Activated CD8-positive, alpha-beta memory T cell treated with anti-CD3 and anti-CD28 coated beads, Interleukin-2, amount 10 ng/mL, durations not matched to agents 7 days and 5 days (primary cell): ENCODE data around the gene TMEM63C. TPM values are rescaled to one million over a fixed set of nuclear protein-coding genes. Genes with fewer than 3 reads are reported as not detected.
"Not testable (repeated sequence)": the region's sequence is repeated elsewhere in the genome, so short reads cannot be mapped to it uniquely, and the experiment has no call there.

ENCODE experiments used
- ATAC-seq: fragments of 150-1000 bp; cut with Tn5 transposase; one replicate; pipeline ENCODE4 v1.10.0; 2021; ENCODE audit warnings: moderate library complexity
- CTCF ChIA-PET: fragments of 350-600 bp; sonication (Branson Sonifier 250); formaldehyde crosslinking; loops from one replicate; lab custom pipeline; 2021; ENCODE audit warnings: antibody characterized with exemption; lab: Charles Lee
- DNase-seq: peaks from one replicate; pipeline ENCODE4 v3.0.0-alpha.2; 2020
- H3K27ac Mint-ChIP-seq: one replicate; pipeline ENCODE4 v1.8.0; 2021; ENCODE audit warnings: mild to moderate bottlenecking, mixed read lengths
- H3K27me3 Mint-ChIP-seq: one replicate; pipeline ENCODE4 v1.8.0; 2021; ENCODE audit warnings: mixed read lengths
- H3K36me3 Mint-ChIP-seq: one replicate; pipeline ENCODE4 v1.8.0; 2021; ENCODE audit warnings: mild to moderate bottlenecking, mixed read lengths
- H3K4me1 Mint-ChIP-seq: one replicate; pipeline ENCODE4 v1.8.0; 2021; ENCODE audit warnings: mixed read lengths
- H3K4me3 Mint-ChIP-seq: one replicate; pipeline ENCODE4 v1.8.0; 2021; ENCODE audit warnings: mild to moderate bottlenecking, moderate library complexity, mixed read lengths
- H3K9me3 Mint-ChIP-seq: one replicate; pipeline ENCODE4 v1.8.0; 2022; ENCODE audit warnings: low read depth, mixed read lengths
- total RNA-seq, 2 experiments: library from RNA; stranded (reverse); gene quantifications; one replicate each; pipeline ENCODE4 v1.2.3, GENCODE V29; 2021

Gene TMEM63C
- total RNA-seq, 2 experiments from 2014 or later, result 0.14 to 0.50 TPM

DNA sequence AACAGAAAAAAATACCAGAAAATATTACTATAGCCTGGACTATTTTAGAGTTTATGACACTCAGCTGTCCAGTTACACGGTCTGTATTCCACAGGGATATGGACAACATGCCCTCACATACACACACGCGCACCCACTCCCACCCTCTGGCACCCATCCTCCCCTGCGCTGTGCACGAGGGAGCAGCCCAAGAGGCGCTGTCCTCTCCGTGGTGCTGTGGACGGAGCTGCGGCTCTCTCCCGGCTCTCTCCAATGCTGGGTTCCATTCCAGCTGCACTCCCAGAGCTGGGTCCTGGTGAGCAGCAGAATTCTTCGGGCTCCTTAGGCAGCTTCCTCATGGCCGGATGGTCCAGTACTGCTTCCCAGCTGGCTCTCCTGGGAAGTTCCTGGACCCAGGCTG, 95.4 kb downstream of the TMEM63C start:
- Mint-ChIP-seq H3K27me3 (peaks cover 10% of the 10 kb centered on the region), H3K4me3 (no peak overlapping the region), H3K27ac (no peak overlapping the region), H3K9me3 (no peaks in the 10 kb centered on the region), H3K36me3 (no peaks in the 10 kb centered on the region), H3K4me1 (no peaks in the 10 kb centered on the region)
- DNase-seq (no peak), ATAC-seq (no peak)
- CTCF ChIA-PET, result interaction anchor here (2.3 kb wide), 1 partner anchor 39 kb away, joined by 8 read pairs; no protein-coding TSS in a partner anchor

DNA sequence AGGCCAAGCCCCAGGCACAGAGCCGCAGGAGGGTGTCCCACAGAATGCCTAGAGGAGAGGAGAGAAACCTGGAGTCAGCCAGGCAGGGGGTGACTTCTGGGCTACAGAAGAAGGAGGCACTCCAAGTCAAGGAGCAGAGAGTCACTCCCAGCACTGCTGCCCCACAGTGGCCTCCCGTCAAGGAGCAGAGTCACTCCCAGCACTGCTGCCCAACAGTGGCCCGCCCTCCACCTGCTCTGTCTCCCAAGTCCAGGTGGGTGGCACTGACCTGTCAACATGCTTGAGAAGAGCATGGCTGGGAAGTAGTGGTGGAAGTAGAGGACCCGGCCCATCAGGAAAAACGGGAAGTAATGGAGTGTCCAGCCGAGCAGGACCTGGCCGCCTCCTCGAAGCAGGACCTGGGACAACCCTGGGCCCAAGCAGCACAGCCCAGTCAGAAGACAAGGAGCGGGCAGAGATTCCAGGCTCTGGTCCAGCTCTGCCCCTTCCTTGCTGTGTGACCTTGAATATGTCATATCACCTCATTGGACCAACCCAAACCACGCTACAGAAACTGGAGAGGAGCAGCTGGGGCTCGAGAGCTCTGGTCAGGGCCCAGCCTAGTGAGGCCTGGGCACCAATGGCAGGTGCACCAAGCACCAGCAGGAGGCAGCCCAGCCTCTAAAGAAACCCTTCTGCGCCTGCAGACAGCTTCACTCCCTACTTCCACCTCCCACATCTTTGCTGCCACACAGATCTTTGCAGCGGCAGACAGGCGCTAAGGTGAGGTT, 97.0 kb downstream of the TMEM63C start:
- no peak overlapping the region for H3K4me3 Mint-ChIP-seq
- DNase-seq (no peak), ATAC-seq (no peak)
- H3K9me3 Mint-ChIP-seq, result no peaks in the 10 kb centered on the region
- H3K4me1 Mint-ChIP-seq, result no peaks in the 10 kb centered on the region
- no peaks in the 10 kb centered on the region for H3K36me3 Mint-ChIP-seq
- H3K27ac Mint-ChIP-seq, result no peak overlapping the region
- no peaks in the 10 kb centered on the region for H3K27me3 Mint-ChIP-seq
- CTCF ChIA-PET, result no interaction called here

DNA sequence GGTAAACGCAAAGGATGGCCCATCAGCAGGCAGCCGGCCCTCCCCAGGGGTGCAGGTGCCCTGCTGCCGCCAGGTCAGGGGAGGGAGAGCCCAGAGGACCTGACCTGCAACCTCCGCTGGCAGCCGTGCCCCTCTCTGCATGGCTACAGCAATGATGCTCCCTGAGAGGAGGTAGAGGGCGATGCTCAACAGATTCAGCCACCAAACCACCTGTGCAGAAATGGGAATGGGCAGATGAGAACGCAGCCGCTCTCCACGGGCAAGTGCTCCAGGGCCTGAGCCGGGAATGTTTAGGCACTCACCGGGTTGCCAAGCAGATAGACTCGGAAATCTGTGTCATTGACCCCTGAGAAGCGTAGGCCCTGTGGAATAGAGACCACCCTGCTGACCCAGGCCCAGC, 98.1 kb downstream of the TMEM63C start:
- Mint-ChIP-seq H3K4me3 (no peak overlapping the region), H3K27me3 (no peaks in the 10 kb centered on the region), H3K36me3 (no peaks in the 10 kb centered on the region), H3K9me3 (no peaks in the 10 kb centered on the region), H3K4me1 (no peaks in the 10 kb centered on the region), H3K27ac (no peak overlapping the region)
- no peak for ATAC-seq
- no peak for DNase-seq
- CTCF ChIA-PET, result interaction anchor here (1.0 to 1.3 kb wide), 2 partner anchors 11 to 36 kb away, joined by 3 read pairs; no protein-coding TSS in a partner anchor

DNA sequence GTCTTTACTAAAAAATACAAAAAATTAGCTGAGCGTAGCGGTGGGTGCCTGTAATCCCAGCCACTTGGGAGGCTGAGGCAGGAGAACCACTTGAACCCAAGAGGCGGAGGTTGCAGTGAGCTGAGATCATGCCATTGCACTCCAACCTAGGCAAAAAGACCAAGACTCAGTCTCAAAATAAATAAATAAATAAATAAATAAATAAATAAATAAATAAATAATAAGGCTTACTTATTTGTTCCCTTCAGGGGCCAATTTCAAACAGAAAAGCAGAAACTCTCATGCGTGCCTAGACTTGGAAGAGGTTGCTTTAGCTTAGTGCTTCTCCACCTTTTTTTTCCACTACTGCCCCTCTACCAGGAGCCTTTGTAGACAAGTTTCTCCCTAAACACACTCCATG, 99.3 kb downstream of the TMEM63C start:
- not testable (repeated sequence) for H3K4me1 Mint-ChIP-seq, H3K4me3 Mint-ChIP-seq, DNase-seq, H3K36me3 Mint-ChIP-seq, H3K27me3 Mint-ChIP-seq, H3K9me3 Mint-ChIP-seq, H3K27ac Mint-ChIP-seq, ATAC-seq
- CTCF ChIA-PET, result interaction anchor here (1.3 kb wide), 1 partner anchor 35 kb away, joined by 3 read pairs; no protein-coding TSS in a partner anchor

DNA sequence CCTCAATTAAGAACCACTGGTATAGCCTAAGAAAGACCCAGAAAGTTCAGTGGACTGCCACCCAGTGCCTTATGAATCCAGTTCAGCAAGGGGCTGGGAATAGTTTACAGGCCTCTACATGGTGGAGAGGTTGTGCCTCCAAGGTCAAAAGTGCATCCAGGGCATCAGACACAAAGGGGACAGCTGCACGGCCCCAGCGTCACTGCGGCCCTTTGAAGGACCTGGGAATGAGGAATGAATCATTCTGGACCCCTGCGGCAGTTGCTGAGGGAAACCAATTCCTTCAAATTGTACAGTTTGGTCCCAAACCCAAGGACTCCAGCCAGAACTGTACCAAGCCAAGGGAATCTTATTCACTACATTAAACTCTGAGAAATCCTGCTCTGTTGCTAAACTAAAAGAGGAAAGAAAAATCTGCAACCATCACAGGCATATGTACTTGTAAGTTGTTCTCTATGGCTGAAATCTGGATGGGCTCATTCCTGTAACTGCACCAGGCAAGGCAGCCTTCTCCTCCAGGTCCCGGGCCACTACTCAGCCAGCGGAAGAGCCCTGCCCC, 100.3 kb downstream of the TMEM63C start:
- Mint-ChIP-seq H3K36me3 (no peaks in the 10 kb centered on the region), H3K9me3 (no peaks in the 10 kb centered on the region), H3K27ac (no peak overlapping the region), H3K27me3 (no peaks in the 10 kb centered on the region), H3K4me3 (no peak overlapping the region), H3K4me1 (no peaks in the 10 kb centered on the region)
- DNase-seq, result no peak
- CTCF ChIA-PET, result interaction anchor here (2.7 kb wide), 1 partner anchor 34 kb away, joined by 9 read pairs; no protein-coding TSS in a partner anchor
- ATAC-seq, result no peak

DNA sequence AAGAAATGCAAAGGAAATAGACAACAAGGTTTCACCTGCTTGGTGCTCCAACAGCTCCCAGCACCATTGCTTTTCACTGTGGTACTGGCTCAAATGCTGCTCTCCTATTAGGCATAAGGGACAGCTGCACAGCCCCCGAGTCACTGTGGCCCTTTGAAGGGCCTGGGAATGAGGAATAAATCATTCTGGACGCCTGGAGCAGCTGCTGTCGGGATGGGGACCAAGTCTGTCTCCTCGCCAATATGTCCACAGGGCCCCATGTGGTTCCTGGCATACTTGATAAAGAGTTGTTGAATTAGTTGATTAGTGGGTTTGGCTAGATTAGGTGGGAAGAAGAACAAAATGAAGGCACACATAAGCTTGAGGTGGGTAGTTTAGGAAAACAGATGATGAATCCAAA, 102.5 kb downstream of the TMEM63C start:
- no peak overlapping the region for H3K4me3 Mint-ChIP-seq
- no peaks in the 10 kb centered on the region for H3K36me3 Mint-ChIP-seq
- no peak overlapping the region for H3K27ac Mint-ChIP-seq
- DNase-seq, result no peak
- H3K4me1 Mint-ChIP-seq, result no peaks in the 10 kb centered on the region
- ATAC-seq, result no peak
- CTCF ChIA-PET, result interaction anchor here (1.6 to 2.7 kb wide), 2 partner anchors 31 to 32 kb away, joined by 3 to 9 read pairs; no protein-coding TSS in a partner anchor
- H3K27me3 Mint-ChIP-seq, result no peaks in the 10 kb centered on the region
- H3K9me3 Mint-ChIP-seq, result no peaks in the 10 kb centered on the region

DNA sequence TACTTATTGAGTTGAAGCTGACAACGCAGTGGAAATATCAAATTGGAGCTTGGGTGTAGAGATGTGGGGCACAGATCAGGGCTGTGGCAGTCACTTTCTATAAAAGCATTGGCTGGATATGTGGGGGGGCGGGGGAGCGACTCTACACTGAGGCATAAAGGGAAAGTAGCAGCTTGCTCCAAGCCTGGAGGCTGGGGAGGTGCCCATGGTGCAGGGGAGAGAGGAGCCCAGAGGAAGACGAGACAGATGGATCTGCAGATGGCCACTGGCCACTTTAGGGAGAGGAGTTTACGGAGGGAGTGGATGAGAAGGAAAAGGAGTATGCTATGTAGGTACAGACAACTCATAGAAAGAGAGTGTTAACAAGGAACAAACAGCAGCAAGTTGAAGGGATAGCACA, 102.9 kb downstream of the TMEM63C start:
- ATAC-seq (no peak), DNase-seq (no peak)
- CTCF ChIA-PET, result interaction anchor here (2.7 kb wide), 1 partner anchor 32 kb away, joined by 9 read pairs; no protein-coding TSS in a partner anchor
- Mint-ChIP-seq H3K36me3 (no peaks in the 10 kb centered on the region), H3K27ac (no peak overlapping the region), H3K4me1 (no peaks in the 10 kb centered on the region), H3K4me3 (no peak overlapping the region), H3K9me3 (no peaks in the 10 kb centered on the region), H3K27me3 (no peaks in the 10 kb centered on the region)

DNA sequence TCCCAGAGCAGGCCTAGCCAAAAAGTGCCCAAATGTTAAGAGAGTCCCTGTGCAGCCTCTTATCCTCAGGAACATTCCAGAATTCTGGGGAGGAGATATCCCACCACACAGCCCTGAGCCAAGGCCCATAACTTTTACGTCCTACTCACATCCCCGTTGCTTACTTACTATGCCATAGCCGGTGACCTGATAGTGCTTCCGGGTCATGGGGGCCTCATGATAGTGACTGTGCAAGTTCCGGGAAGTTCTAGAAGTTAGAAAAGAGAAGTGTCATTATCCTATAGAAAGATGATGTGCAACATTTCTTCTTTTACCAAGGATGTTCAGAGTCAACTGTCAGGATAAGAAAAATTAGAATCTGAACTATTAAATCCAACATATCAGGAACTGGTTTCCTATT, 105.0 kb downstream of the TMEM63C start:
- no peaks in the 10 kb centered on the region for H3K4me1 Mint-ChIP-seq

DNA sequence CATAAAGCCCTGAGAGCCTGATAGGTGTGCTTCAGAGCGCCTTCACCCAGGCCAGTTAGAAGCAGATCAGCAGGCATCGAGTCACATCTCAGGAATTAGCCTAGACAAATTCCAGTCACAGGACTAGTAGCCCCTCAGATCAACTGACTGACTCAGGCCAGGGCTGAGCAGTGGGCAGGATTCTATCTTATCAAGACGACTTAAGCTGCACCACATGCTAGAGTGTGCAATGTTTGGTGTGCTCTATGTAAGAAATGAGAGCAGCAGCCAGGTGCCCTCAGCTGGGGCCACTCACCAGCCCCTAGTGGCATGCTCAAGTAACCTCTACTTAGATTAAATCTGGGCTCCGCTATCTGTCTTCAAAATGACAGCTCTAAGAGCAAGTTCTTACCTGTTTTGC, 109.1 kb downstream of the TMEM63C start:
- Mint-ChIP-seq H3K27ac (no peak overlapping the region), H3K9me3 (no peaks in the 10 kb centered on the region), H3K27me3 (no peaks in the 10 kb centered on the region), H3K4me3 (no peak overlapping the region), H3K4me1 (no peaks in the 10 kb centered on the region), H3K36me3 (no peaks in the 10 kb centered on the region)
- CTCF ChIA-PET, result interaction anchor here (1.0 to 2.2 kb wide), 4 partner anchors 10 to 29 kb away, joined by 3 to 5 read pairs (median 4); no protein-coding TSS in a partner anchor
- ATAC-seq, result no peak
- DNase-seq, result no peak

More for the DNA sequence above, 105.0 kb downstream of the TMEM63C start:
- Mint-ChIP-seq H3K36me3 (no peaks in the 10 kb centered on the region), H3K27me3 (no peaks in the 10 kb centered on the region), H3K27ac (no peak overlapping the region), H3K4me3 (no peak overlapping the region), H3K9me3 (no peaks in the 10 kb centered on the region)
- ATAC-seq (no peak), DNase-seq (no peak)
- CTCF ChIA-PET, result no interaction called here

DNA sequence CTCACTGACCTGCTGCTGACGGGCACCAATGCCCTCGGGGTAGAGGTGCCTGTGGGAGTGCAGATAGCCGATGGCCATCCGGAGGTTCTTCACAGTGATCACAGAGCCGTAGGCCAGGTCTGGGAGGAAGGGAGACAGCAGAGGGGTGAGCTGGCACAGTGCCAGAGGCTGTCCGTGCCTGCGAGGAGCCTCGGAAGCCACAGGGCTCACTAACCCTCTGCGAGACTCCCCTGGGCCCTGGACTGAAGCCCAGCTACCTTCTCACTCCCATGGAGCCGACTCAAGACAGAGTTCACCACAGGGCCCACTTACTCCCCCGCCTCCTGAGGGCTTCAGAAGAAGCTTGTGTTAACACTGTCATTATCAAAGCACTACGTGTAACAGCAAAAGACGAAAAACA, 114.6 kb downstream of the TMEM63C start:
- Mint-ChIP-seq H3K9me3 (no peaks in the 10 kb centered on the region), H3K27me3 (no peaks in the 10 kb centered on the region), H3K36me3 (no peaks in the 10 kb centered on the region), H3K4me3 (no peak overlapping the region), H3K27ac (no peak overlapping the region), H3K4me1 (no peaks in the 10 kb centered on the region)
- no peak for ATAC-seq
- CTCF ChIA-PET, result interaction anchor here (2.0 kb wide), 1 partner anchor 20 kb away, joined by 7 read pairs; no protein-coding TSS in a partner anchor
- DNase-seq, result no peak

DNA sequence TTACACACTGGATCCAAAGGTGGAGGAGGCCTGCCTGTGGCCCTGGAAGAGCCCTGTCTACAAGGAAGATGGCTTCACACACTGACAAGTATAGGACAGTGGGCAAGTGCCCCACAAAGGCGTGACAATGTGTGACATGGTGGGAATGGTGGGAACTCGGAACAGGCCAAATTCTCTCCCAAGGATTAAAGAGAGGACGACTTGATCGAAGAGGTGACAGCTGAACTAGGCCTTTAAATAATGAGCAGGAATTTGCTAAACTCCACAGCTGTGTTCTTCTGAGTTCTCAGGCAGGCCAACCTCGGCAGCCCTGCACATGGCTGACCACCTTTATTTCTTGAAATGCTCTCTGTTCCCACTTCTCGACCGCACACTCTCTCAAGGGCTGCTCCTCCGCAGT, 115.3 kb downstream of the TMEM63C start:
- H3K27ac Mint-ChIP-seq, result no peak overlapping the region
- H3K27me3 Mint-ChIP-seq, result no peaks in the 10 kb centered on the region

DNA sequence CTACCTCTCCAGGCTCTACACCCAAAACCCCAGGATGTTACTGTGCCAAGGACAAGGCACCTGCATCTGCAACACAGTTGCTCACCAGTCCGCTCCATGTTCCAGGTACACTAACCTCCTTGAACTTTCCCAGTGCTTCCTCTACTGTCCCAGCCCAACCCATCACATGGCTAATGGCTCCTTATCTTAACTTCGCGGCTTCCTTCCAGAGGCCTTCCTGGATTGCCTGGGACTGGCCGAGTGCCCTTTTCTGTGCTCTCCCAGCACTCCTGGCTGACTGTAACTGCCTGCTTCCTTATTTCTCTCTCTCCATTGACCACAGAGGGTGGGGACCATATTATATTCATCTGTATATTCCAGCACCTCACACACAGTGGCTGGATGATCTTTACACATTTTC, 118.2 kb downstream of the TMEM63C start:
- peaks cover 2% of the 10 kb centered on the region for H3K27me3 Mint-ChIP-seq
- no peaks in the 10 kb centered on the region for H3K9me3 Mint-ChIP-seq
- no peaks in the 10 kb centered on the region for H3K36me3 Mint-ChIP-seq
- H3K4me1 Mint-ChIP-seq, result peaks cover 21% of the 10 kb centered on the region
- CTCF ChIA-PET, result interaction anchor here (0.6 to 10.6 kb wide), 3 partner anchors 16 to 248 kb away, joined by 3 to 170 read pairs (median 7); partner anchors contain the start of genes SAMD15 and TMED8
- ATAC-seq (no peak), DNase-seq (no peak)
- no peak overlapping the region for H3K4me3 Mint-ChIP-seq
- no peak overlapping the region for H3K27ac Mint-ChIP-seq

More for the DNA sequence above, 115.3 kb downstream of the TMEM63C start:
- ATAC-seq (no peak), DNase-seq (no peak)
- Mint-ChIP-seq H3K36me3 (no peaks in the 10 kb centered on the region), H3K9me3 (no peaks in the 10 kb centered on the region), H3K4me3 (no peak overlapping the region), H3K4me1 (no peaks in the 10 kb centered on the region)
- CTCF ChIA-PET, result interaction anchor here (2.0 kb wide), 1 partner anchor 19 kb away, joined by 7 read pairs; no protein-coding TSS in a partner anchor

DNA sequence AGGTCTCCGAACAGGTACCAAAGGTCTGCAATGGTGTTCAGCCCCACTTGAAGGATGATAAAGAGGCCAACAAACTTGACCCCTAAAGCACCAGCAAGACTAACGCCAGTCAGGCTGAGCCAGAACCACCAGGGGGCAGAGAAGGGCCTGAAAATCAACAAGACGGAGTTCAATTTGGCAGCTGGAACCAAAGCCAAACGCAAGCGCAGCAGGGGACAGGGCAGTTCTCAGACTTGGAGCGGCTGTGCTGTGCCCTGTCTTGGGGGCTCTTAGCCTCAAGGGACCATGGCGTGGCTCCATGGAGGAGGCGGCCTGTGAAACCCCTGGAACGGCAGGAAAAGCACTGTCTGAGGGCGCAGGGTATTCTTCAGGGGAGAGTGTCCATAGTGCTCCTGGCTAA, 119.5 kb downstream of the TMEM63C start:
- H3K9me3 Mint-ChIP-seq, result no peaks in the 10 kb centered on the region

More for the DNA sequence above, 119.5 kb downstream of the TMEM63C start:
- peaks cover 3% of the 10 kb centered on the region for H3K27me3 Mint-ChIP-seq
- no peaks in the 10 kb centered on the region for H3K36me3 Mint-ChIP-seq
- H3K27ac Mint-ChIP-seq, result no peak overlapping the region
- no peak overlapping the region for H3K4me3 Mint-ChIP-seq
- no peak for ATAC-seq
- CTCF ChIA-PET, result interaction anchor here (0.8 to 10.6 kb wide), 10 partner anchors 11 to 250 kb away, joined by 3 to 170 read pairs (median 4); partner anchors contain the start of genes GSTZ1, POMT2, SAMD15 and TMED8
- DNase-seq, result peak; percentile 78
- peaks cover 22% of the 10 kb centered on the region for H3K4me1 Mint-ChIP-seq
